ENCODE data around the gene ITPRIP.

ITPRIP gene

DNA sequence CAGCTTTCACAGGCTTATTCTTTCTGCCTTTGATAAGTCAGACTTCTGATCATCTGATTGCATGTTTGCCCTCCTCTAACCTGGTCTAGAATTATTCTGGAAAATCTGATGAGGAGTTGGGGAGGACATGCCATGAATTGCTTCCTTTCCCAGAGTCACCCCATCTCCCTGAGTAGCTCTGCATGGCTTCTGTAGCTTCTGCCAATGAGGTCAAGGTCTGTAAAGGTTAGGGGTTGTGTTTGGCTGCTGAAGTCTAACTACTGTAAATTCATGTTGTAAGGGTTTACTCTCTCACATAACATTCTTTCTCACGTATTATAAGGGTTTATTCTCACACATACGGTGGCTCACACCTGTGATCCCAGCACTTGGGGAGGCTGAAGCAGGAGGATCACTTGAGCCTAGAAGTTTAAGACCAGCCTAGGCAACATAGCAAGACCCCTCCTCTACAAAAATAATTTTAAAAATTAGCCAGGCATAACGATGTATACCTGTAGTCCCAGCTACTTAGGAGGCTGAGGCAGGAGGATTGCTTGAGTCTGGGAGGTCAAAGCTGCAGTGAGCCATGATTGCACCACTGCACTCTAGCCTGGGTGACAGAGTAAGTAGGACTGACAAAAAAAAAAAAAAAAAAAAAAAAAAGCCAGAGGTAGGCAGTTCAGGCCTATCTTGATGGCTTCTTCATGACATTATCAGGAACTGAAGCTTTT is 58.6 kb downstream of the ITPRIP start:
- no peak for DNase-seq (ENCODE audit: low spot score)

GRCh38 chr10:104277785-104278184 is 60.5 kb downstream of the ITPRIP start:
- no peak for DNase-seq (ENCODE audit: low spot score)

DNA sequence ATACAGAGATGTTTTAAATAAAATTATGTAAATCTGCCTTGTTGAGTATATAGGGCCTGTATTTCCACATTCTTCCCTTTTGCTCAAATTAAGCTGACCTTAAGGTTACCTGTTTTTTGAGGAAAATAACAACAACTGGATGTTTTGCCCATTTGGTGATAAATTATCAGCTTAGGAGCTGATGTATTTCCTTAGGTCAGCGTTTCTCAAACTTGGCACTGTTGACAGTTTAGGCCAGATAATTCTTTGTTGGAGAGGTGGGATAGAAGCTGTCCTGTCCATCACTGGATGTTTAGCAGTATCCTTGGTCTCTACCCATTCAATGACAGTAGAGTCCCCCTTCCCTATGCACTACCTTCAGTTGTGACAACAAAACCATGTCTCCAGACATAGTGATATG is 62.1 kb downstream of the ITPRIP start:
- DNase-seq (ENCODE audit: low spot score) = no peak

DNA sequence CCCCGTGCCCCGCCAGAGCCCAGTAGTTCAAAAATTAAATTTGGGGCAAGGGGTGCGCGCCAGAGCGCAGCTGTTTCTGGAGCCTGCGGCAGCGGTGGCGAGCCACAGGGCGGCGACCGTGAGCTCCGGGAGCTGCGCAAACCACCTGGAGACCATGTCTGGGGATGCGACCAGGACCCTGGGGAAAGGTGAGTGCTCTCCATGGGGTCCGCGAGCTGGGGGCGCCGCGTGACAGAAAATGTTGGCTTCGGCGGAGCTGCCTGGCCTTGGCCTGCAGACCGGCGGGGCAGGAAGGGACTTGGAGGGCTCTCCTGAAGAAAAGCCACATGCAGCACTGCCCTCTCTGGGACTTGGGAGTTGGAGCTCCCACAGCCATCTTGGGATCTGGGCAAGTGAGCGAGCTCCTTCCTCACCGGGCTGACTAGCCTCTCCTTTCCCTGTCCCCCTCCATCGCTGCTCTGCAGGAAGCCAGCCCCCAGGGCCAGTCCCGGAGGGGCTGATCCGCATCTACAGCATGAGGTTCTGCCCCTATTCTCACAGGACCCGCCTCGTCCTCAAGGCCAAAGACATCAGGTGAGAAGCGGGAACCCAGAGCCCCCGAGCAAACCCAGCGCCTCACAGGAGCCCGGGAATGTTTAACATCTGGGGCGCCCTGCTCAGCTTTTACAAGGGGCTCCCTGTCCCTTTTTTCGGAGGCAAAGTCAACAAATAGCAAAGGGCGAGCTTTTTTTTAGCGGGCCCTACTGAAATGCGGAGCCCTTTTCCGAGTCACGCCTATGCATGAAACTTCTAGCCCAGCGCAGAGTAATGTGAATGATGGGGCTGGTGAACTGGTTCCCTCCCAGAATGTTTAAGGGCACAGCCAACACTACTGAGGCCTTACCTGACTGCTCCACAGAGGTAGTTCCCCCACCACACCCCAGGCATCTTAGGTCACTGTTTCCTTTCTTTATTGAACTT is 63.2 kb downstream of the ITPRIP start:
- peak; percentile 77 for DNase-seq (ENCODE audit: low spot score)

DNA sequence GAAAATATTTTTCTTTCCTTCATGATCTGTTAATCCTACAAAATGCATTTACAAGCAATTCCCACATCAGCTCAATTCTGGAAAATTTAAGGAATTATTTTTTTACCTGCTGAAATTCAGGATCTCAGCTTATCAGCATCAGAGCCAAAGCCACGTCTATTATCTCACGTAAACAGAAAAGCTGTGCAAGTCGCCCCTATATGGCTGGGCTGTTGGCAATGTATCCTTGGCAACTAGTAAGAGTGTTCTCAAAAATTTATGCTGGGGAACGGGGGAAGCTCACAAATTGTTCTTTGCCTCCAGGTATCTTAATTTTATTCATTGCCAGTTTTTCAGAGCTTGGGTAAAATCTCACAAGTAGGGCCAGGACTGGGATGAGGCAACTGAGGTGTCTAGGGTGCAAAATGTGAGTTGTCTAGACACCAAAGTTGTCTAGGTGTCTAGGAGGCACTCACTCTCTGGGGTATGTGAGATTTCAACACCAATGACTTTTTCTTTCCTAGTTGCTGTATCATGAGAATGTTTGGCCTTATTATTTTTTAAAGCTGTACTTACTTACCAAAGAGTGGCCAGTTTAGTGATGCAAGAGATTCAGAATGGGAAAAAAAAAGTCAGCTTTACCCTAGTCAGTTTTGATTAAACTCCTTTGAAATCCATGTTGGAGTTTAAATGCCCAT is 64.2 kb downstream of the ITPRIP start:
- no peak for DNase-seq (ENCODE audit: low spot score)

GRCh38 chr10:104273286-104273685 is 65.0 kb downstream of the ITPRIP start:
- DNase-seq (ENCODE audit: low spot score) = no peak

DNA sequence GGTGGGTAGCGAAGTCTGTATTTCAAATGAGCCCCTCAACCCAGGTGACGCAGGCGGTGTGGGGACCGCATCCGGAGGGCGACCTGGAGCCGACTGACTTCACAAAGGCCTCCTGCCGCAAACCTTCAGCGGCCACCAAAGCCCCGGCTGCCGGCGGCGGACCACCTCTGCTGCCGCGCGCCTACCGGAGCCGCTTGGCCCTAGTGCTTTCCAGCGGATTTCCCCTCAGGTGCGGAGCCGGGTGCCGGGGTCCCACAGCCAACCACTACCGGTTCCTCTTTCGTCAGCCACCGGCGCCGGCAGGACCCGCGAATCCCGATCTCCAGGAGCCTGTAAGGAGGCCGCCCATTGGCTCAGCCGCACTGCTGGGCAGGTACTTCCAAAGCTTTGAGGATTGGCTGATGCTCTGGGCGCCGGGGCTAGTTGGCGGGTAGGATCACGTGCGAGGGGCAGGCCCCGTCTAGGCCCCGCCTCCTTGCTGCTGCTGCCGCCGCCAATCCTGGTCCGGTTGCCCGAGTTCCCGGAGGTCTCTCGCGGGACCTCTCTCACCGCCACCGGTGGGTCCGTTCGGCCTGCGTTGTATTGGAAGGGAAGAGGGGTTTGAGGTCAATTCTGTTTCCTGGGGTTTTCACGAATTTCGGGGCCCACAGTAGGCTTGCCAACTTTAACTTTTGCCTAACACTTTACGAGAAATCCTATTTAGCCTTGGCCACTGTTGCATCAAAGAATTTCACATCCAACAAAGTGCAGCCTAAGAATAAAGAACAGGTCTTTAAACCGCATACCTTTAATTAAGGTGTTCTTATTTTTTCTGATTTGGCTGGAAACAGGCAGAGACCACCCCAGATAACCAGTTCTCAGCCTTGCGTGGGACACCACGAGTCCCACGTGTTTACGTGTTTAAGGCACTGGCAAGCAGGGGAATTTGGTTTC is 69.3 kb downstream of the ITPRIP start, which contains the start of gene GSTO2:
TSS of gene GSTO2 (plus strand) at position 472 of the 933 bp plus-strand sequence. CDS start 5,732 bp downstream, outside the sequence.
- DNase-seq (ENCODE audit: low spot score) = peak; percentile 99

DNA sequence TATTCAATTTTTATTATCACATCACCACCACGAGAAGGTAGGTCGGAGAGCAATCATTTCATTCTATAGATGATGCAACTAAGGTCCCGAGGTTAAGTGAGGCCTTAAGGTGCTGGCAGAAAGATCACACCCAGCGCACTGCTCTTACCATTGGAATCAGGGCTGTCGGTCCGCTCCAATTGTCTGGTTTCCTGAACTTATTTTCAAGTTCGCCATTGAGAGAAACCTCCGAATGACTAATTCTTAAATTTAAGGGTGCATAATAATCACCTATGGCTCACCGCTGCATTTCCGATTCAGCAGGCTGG is 69.9 kb downstream of the ITPRIP start:
- DNase-seq (ENCODE audit: low spot score) = no peak

- no peak for DNase-seq (ENCODE audit: low spot score)
Observed at GRCh38 chr10:104267721-104268404, 70.4 kb downstream of the ITPRIP start.

DNA sequence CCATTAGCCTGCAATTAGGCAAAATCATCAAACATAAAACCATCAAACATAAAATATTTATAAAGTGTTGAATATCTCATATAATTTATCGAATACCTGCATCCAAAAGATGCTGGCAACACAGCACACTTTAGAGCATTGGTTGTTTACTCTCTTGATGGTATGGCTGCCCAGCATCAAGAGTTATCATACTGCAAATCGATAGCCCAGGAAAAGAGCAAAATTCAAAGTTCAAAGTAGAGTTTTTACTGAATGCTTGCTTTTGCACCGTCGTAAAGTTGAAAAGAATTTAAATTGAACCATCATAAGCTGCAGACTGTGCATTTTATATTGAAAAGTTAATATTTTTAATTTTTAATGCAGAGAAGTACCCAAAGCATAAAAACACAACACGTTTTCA is 73.5 kb downstream of the ITPRIP start:
- DNase-seq (ENCODE audit: low spot score) = no peak

- no peak for DNase-seq (ENCODE audit: low spot score)
Observed at GRCh38 chr10:104262055-104262454, 76.2 kb downstream of the ITPRIP start.

DNA sequence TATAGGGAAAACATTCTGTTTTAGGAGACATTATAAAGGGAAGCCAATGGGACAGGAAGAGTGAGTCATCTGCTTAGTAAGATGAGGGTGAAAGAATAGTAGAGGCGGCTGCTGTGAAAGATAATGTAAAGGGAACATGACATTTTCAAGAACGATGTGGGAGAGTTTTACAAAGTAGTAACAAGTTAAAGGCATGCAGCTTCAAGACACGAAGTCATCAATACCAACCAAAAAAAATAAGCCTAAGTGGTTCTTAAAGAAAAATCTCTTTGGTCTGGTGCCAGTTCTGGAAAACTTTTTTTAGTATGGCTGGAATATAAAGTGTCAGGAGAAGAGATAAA is 77.5 kb downstream of the ITPRIP start:
- no peak for DNase-seq (ENCODE audit: low spot score)

DNA sequence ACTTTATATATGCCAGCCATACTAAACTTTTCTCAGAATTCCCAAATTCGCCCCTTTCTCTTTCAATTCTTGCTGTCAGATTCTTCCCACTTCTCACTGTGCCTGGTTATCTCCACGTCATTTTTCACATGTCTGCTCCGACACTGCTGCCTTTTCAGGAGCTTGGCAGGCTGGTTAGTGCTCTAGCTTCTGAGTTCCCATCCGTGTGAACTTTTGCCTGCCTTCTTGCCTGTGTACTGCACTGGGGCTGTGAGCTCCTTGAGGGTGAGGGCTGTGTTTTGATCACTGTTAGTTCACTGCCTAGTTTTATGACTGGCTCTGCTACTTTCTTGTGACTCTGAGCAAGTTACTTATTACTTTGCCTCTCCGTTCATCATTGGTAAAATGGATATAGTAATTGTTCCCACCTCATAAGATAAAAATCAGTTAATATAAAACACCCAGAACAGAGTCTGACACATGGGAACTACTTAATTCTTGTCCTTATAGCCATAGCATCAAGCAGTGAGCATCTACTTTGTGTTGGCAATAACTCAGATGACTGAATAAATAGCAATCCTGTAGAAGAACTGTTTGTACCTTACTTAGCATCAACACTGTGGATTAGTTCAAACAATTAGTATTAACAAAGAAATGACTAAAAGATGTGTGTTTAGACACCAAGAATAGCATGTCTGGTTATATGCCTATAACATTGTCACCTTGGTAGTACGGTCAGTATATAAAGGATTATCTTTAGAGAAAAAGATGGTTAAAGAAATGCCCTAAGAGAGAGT is 78.1 kb downstream of the ITPRIP start:
- DNase-seq (ENCODE audit: low spot score) = no peak

Measured in ecto neural progenitor cell (in vitro differentiated cells).